Mucosa of rectum (tissue), 2 donors: ENCODE data around the gene POLG2.

ENCODE experiments used
- H3K27ac ChIP-seq, 2 donors: one replicate each; pipeline ENCODE4 v1.7.0; 2013; ENCODE audit warnings: inconsistent platforms in 2 of 2, low read depth in 2 of 2, low read length in 2 of 2
- H3K27me3 ChIP-seq, 2 donors: one replicate each; pipeline ENCODE4 v1.7.0; 2013; ENCODE audit warnings: low read length in 2 of 2; ENCODE audit not compliant: control insufficient read depth in 2 of 2, insufficient read depth in 2 of 2
- H3K36me3 ChIP-seq, 2 donors: one replicate each; pipeline ENCODE4 v1.7.0; 2013; ENCODE audit warnings: low read length in 2 of 2; ENCODE audit not compliant: control insufficient read depth in 2 of 2, insufficient read depth in 2 of 2
- H3K4me1 ChIP-seq, 2 donors: one replicate each; pipeline ENCODE4 v1.7.0; 2013; ENCODE audit warnings: low read length in 2 of 2, mild to moderate bottlenecking in 1 of 2; ENCODE audit not compliant: control insufficient read depth in 2 of 2, insufficient read depth in 2 of 2
- H3K4me3 ChIP-seq, 2 donors: one replicate each; pipeline ENCODE4 v1.7.0; 2013; ENCODE audit warnings: low read length in 2 of 2
- H3K9ac ChIP-seq, 2 donors: one replicate each; pipeline ENCODE4 v1.7.0; 2013; ENCODE audit warnings: low read length in 2 of 2, low read depth in 1 of 2, mild to moderate bottlenecking in 1 of 2
- H3K9me3 ChIP-seq, 2 donors: one replicate each; pipeline ENCODE4 v1.7.0; 2013; ENCODE audit warnings: low read length in 2 of 2; ENCODE audit not compliant: control insufficient read depth in 2 of 2
- donor health status: healthy.
- donor health status: Normal muscosa, but diverticular disease.

Gene POLG2

GRCh38 chr17:64531955-64532371 is 35.1 kb upstream of the POLG2 start:
- Histone ChIP-seq H3K9me3 (peaks cover 0 to 2% of the 10 kb centered on the region in 2 donors), H3K27ac (no peak overlapping the region)

GRCh38 chr17:64529221-64529620 is 32.4 kb upstream of the POLG2 start:
- H3K4me1 ChIP-seq: no peaks in the 10 kb centered on the region
- no peak overlapping the region for H3K9ac ChIP-seq
- H3K9me3 ChIP-seq: no peaks in the 10 kb centered on the region
- no peak overlapping the region for H3K4me3 ChIP-seq
- H3K27ac ChIP-seq: no peak overlapping the region
- peaks cover 77 to 86% of the 10 kb centered on the region in 2 donors for H3K36me3 ChIP-seq
- H3K27me3 ChIP-seq: no peaks in the 10 kb centered on the region

More at GRCh38 chr17:64531955-64532371, 35.1 kb upstream of the POLG2 start:
- Histone ChIP-seq H3K9ac (no peak overlapping the region), H3K4me1 (no peaks in the 10 kb centered on the region), H3K4me3 (no peak overlapping the region), H3K27me3 (no peaks in the 10 kb centered on the region), H3K36me3 (peaks cover 78 to 86% of the 10 kb centered on the region in 2 donors)

GRCh38 chr17:64527914-64528313 is 31.1 kb upstream of the POLG2 start:
- no peaks in the 10 kb centered on the region for H3K9me3 ChIP-seq
- H3K27me3 ChIP-seq: no peaks in the 10 kb centered on the region
- no peak overlapping the region for H3K4me3 ChIP-seq
- H3K9ac ChIP-seq: no peak overlapping the region
- no peaks in the 10 kb centered on the region for H3K4me1 ChIP-seq
- H3K36me3 ChIP-seq: peaks cover 72 to 85% of the 10 kb centered on the region in 2 donors
- H3K27ac ChIP-seq: no peak overlapping the region

GRCh38 chr17:64520359-64520758 is 23.5 kb upstream of the POLG2 start:
- Histone ChIP-seq H3K9me3 (no peaks in the 10 kb centered on the region), H3K27me3 (no peaks in the 10 kb centered on the region), H3K27ac (no peak overlapping the region), H3K4me3 (no peak overlapping the region), H3K9ac (no peak overlapping the region), H3K4me1 (no peaks in the 10 kb centered on the region), H3K36me3 (peaks cover 54 to 77% of the 10 kb centered on the region in 2 donors)

- peaks cover 54 to 80% of the 10 kb centered on the region in 2 donors for H3K36me3 ChIP-seq
- no peak overlapping the region for H3K4me3 ChIP-seq
- H3K4me1 ChIP-seq: no peaks in the 10 kb centered on the region
- no peaks in the 10 kb centered on the region for H3K27me3 ChIP-seq
- no peak overlapping the region for H3K9ac ChIP-seq
- H3K27ac ChIP-seq: no peak overlapping the region
- H3K9me3 ChIP-seq: no peaks in the 10 kb centered on the region
Observed at GRCh38 chr17:64519601-64520000, 22.7 kb upstream of the POLG2 start.

- Histone ChIP-seq H3K27me3 (no peaks in the 10 kb centered on the region), H3K27ac (no peak overlapping the region), H3K4me3 (no peak overlapping the region), H3K9me3 (no peaks in the 10 kb centered on the region), H3K4me1 (no peaks in the 10 kb centered on the region), H3K36me3 (peaks cover 53 to 64% of the 10 kb centered on the region in 2 donors), H3K9ac (no peak overlapping the region)
Observed at GRCh38 chr17:64515829-64516228, 19.0 kb upstream of the POLG2 start.

GRCh38 chr17:64515419-64515818 is 18.6 kb upstream of the POLG2 start:
- no peaks in the 10 kb centered on the region for H3K4me1 ChIP-seq
- peaks cover 53 to 61% of the 10 kb centered on the region in 2 donors for H3K36me3 ChIP-seq
- no peak overlapping the region for H3K27ac ChIP-seq
- H3K9ac ChIP-seq: no peak overlapping the region
- H3K4me3 ChIP-seq: no peak overlapping the region
- no peaks in the 10 kb centered on the region for H3K27me3 ChIP-seq
- no peaks in the 10 kb centered on the region for H3K9me3 ChIP-seq

- Histone ChIP-seq H3K27me3 (no peaks in the 10 kb centered on the region), H3K36me3 (peaks cover 29% of the 10 kb centered on the region in 2 donors), H3K9ac (no peak overlapping the region), H3K4me3 (no peak overlapping the region), H3K4me1 (peaks cover 14 to 16% of the 10 kb centered on the region in 2 donors), H3K9me3 (no peaks in the 10 kb centered on the region), H3K27ac (no peak overlapping the region)
Observed at GRCh38 chr17:64509179-64509578, 12.3 kb upstream of the POLG2 start.

GRCh38 chr17:64508683-64509082 is 11.8 kb upstream of the POLG2 start:
- Histone ChIP-seq H3K27ac (no peak overlapping the region), H3K36me3 (peaks cover 32 to 33% of the 10 kb centered on the region in 2 donors), H3K4me1 (peaks cover 18 to 21% of the 10 kb centered on the region in 2 donors), H3K9ac (no peak overlapping the region), H3K9me3 (no peaks in the 10 kb centered on the region), H3K4me3 (peak overlapping the region in 1 of 2 donors; percentile 93), H3K27me3 (no peaks in the 10 kb centered on the region)

GRCh38 chr17:64507413-64507782 is 10.5 kb upstream of the POLG2 start:
- H3K9ac ChIP-seq: peak overlapping the region; percentile 100
- peaks cover 25 to 28% of the 10 kb centered on the region in 2 donors for H3K4me1 ChIP-seq
- no peaks in the 10 kb centered on the region for H3K27me3 ChIP-seq
- no peaks in the 10 kb centered on the region for H3K9me3 ChIP-seq
- peaks cover 39% of the 10 kb centered on the region in 2 donors for H3K36me3 ChIP-seq
- H3K27ac ChIP-seq: peak overlapping the region; percentile 99 to 100
- H3K4me3 ChIP-seq: peak overlapping the region; percentile 93 to 99
